Measurements from ENCODE around the gene FAM229A.
A peak's percentile ranks its signal among the peaks of the same experiment; 100 is the strongest.

Gene FAM229A

GRCh38 chr1:32376199-32376598 is 13.9 kb upstream of the FAM229A start:
- H3K4me3 ChIP-seq (ENCODE audit: low read depth, low read length), result no peak overlapping the region
- no peak for DNase-seq (ENCODE audit: low read depth)
- TF ChIP-seq CTCF (conservative IDR thresholded peaks at IDR 0.05; ENCODE audit: low read depth, low read length), result no peak

- no peak overlapping the region for H3K4me3 ChIP-seq (ENCODE audit: low read depth, low read length)
- DNase-seq (ENCODE audit: low read depth), result no peak
- no peak for TF ChIP-seq CTCF (conservative IDR thresholded peaks at IDR 0.05; ENCODE audit: low read depth, low read length)
Observed at GRCh38 chr1:32373996-32374592, 11.8 kb upstream of the FAM229A start.

- TF ChIP-seq CTCF (conservative IDR thresholded peaks at IDR 0.05; ENCODE audit: low read depth, low read length), result peak; percentile 12
- no peak for DNase-seq (ENCODE audit: low read depth)
- no peak overlapping the region for H3K4me3 ChIP-seq (ENCODE audit: low read depth, low read length)
Observed at GRCh38 chr1:32372149-32372756, 10.0 kb upstream of the FAM229A start.

GRCh38 chr1:32367912-32368635 is 5.8 kb upstream of the FAM229A start:
- H3K4me3 ChIP-seq (ENCODE audit: low read depth, low read length), result no peak overlapping the region
- TF ChIP-seq CTCF (conservative IDR thresholded peaks at IDR 0.05; ENCODE audit: low read depth, low read length), result no peak
- DNase-seq (ENCODE audit: low read depth), result no peak

GRCh38 chr1:32365445-32365844 is 3.2 kb upstream of the FAM229A start:
- TF ChIP-seq CTCF (conservative IDR thresholded peaks at IDR 0.05; ENCODE audit: low read depth, low read length), result no peak
- no peak overlapping the region for H3K4me3 ChIP-seq (ENCODE audit: low read depth, low read length)
- no peak for DNase-seq (ENCODE audit: low read depth)

GRCh38 chr1:32364836-32365235 is 2.6 kb upstream of the FAM229A start:
- no peak for TF ChIP-seq CTCF (conservative IDR thresholded peaks at IDR 0.05; ENCODE audit: low read depth, low read length)
- no peak overlapping the region for H3K4me3 ChIP-seq (ENCODE audit: low read depth, low read length)
- no peak for DNase-seq (ENCODE audit: low read depth)

Data from choroid plexus epithelial cell (primary cell).